Activated CD4-positive, CD25-positive, alpha-beta regulatory T cell treated with anti-CD3 and anti-CD28 coated beads, Interleukin-2, amount 50 U/mL, for 16 hours (primary cell): ENCODE data around the gene OPN3.

Source experiments
- DNase-seq: peaks from one replicate; pipeline ENCODE4 v3.0.0-alpha.2; 2020; ENCODE audit warnings: low read depth, low spot score

OPN3 gene

DNA sequence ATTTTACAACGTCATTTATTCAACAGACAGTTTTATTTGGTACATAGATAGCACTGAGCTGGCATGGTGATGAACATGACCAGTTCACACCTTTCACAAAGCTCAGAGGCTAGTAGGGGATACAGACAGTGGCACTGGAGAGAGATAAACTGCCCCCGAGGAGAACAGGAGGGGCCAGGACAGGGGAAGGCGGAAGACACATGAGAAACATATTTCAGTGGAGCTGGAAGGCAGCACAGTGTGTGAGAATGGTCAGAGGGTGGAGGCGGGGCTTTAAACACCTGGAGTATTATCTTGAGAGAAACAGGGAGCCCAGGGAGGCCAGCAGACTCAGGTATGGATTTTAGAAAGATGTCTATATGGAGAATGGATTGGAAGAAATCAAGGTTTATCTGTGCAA lies 49.5 kb downstream of the OPN3 start:
- no peak for DNase-seq

DNA sequence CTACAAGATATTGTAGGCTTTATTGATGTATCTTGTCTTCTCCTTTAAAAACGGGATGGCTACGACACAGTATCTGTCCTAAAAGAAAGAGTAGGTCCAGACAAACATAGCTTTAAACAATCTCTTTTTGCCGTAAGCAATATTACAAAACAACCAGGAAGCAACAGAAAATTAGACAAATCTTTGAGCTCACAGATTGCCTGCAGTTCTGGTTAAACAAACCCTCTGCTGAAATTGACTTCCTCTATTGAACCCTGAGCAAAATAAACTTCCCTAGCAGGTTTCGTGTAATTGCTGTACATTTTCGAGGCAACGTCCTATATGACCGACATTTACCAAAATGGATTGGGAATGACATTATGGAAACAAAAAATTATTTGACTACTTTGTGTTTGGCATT lies 50.6 kb downstream of the OPN3 start:
- no peak for DNase-seq

DNA sequence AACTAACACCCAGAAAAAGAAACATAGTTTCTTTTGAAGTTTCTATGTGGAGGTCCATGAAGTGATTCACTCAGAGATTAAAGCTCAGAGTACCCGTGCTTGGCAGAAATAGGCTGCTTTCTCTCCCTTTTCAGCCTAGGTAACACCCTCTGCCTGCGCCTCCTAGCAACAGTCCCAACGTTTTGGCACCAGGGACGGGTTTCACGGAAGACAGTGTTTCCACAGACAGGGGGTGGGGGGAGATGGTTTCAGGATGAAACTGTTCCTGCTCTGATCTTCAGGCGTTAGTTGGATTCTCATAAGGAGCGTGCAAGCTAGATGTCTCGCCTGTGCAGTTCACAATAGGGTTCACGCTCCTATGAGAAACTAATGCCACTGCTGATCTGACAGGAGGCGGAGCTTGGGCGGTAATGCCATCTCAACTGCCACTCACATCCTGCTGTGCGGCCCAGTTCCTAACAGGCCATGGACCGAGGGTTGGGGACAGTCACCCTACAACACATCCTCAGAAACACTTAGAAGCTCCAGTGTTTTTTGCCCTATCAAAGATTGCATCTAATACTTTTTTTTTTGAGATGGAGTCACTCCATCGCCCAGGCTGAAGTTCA lies 53.2 kb downstream of the OPN3 start:
- DNase-seq = no peak

DNA sequence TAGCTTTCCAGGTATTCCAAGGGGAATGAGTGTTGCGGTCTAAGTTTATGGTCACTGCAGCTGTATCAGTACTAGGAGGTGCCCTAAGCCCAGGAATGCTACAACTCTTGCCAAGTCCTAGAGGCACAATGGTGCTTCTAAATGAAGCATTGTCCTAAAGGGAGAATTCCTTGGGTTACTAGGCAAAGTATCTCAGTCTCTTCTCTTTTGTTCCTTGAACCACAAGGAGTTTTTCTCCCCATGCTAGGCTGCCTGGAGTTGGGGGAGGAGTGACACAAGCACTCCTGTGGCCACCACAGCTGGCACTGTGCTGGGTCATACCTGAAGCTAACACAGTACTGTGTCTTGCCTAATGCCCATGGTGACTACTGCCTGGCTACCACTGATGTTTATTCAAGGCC lies 57.2 kb downstream of the OPN3 start:
- DNase-seq = no peak

DNA sequence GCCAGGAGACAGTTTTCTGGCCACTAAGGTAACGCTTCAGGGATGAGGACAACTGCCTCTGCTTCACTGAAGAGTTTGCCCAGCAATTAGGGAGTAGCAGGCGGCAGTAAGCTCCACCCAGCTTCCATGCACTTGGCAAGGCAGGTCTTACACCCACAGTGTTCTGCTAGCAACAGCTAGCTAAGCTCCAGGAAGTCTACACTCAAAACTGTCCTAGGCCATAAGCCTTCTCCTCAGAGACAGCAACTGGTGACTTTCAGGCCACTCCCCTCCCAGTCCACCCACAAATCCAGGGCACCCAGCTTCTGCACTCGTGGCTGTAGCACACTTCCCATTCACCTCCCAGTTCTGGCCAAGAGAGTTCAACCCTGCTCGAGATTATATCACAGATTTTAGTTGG lies 60.7 kb downstream of the OPN3 start:
- DNase-seq = no peak

DNA sequence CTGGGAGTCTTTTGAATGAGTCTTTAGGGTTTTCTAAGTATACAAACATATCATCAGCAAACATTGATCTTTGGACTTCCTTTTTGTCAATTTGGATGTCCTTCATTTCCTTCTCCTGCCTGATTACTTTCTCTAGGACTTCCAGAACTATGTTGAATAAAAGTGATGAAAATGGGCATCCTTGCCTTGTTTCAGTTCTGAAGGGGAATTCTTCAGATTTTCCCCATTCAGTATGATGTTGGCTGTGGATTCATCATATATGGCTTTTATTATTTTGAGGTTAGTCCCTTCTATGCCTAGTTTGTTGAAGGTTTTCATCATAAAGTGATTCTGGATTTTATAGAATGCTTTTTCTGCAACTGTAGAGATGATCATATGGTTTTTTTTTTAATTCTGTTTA lies 66.0 kb downstream of the OPN3 start:
- no peak for DNase-seq

DNA sequence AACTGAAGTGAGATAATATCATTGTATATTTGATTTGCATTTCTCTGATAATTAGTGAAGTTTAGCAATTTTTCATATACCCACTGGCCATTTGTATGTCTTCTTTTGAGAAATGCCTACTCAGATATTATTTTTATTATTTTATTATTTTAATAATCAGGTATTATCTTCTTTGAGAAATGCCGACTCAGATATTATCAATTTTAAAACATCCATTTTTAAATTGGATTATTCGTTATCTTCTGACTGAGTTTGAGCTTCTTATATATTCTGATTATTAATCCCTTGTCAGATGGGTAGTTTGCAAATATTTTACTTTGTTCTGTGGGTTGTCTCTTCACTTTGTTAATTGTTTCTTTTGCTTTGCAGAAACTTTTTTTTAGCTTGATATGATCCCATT lies 70.3 kb downstream of the OPN3 start:
- DNase-seq = no peak

DNA sequence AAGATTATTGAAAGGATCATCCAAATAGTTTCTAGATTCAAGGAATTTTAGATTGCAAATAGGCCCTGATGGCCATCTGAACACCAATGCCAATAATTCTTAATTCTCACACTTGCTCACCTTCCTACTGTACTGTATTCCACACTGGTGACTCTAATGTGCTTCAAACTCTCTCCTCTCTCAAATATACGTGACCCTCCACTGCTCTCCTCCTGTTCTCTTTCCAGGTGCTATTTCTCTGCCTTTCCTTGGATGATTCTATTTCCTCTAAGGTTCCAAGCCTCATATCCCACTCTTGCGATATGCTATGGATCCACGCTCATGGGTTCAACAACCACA lies 79.4 kb downstream of the OPN3 start:
- no peak for DNase-seq

DNA sequence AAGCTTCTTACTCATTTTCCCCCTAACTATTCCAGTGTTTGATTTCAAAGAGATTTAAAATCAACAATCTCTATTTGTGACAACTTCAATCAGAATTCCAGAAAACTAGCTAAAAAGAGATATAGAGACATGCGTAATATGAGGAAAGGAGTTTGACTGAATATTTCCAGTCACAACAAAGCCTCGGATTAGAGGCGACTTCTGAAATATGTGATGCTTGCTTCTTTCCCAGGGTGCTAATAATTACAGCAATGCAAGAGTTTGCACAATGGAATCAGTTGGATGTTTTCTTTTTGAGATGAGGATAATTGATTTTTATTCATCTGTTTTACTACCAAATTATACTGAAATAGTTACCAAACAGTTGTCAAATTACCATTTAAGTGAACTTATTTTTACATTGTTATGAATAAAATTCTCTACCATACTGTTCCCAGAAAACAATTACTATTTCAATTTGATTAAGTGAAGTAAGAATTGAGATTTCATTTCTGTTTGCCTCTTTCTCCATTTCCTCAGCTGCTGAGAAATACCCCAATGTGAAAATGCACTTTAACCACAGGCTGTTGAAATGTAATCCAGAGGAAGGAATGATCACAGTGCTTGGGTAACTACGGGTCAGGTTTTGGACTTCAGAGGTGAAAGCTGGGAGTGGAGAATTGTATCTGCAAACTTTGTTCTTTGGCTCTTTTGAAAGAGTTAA lies 79.9 kb downstream of the OPN3 start:
- DNase-seq = no peak

DNA sequence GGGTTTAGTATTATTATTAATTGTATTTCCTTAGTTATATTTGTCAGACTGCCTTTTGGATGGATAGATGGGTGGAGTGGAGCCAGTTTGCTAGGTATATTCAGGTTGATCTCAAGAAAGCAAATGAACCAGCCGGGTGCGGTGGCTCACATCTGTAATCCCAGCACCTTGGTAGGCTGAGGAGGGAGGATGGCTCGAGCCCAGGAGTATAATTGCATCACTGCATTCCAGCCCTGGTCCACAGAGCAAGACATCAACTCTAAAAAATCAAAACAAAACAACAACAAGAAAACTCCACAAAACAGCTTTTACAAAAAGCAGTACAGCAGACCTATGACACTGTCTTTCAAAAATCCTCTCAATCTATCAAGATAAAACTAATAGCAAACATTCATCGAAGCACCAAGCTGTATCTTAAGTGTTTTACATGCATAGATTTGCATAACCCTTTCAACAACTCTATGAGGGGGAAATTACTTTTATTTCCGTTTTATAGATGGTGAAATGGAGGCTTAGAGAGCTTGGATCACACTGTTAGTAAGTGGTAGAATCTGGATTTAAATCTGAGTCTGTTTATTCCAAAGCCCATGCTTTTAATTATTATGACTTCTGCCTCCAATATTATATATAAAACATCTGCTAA lies 82.5 kb downstream of the OPN3 start:
- DNase-seq = no peak

DNA sequence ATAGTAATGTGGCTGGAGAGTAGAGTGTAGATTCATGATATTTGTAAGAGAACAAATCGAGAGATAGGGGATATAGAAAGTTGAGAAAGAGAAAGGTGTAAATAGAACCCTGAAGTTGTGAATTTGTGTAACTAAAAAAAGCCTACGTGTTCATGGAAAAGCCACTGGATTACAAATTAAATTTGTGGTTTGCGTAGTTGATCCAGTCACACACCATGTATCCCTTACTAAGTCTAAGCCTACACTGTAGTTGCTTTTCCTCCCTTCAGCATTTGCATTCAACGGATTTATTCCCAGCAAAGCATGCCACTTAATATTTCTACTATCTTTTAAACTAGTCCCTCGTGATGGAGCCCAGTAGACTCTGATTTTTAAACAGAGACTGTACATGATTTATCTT lies 83.1 kb downstream of the OPN3 start:
- DNase-seq = no peak

DNA sequence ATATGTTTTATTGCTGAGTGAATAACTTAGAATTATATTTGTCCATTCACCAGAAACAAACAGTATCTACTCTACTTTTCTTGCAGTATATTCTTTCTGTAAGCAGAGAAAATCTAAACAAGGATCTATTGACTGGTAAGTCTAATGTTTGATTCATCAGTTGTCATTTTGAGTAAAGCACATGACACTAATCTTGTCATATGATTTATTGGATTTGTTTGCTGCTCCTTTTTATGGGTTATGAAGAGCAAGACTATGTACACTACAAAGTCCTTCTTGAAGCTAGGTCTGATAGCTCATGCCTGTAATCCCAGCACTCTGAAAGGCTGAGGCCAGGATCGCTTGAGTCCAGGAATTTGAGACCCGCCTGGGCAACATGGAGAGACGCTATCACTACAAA lies 84.6 kb downstream of the OPN3 start:
- no peak for DNase-seq

DNA sequence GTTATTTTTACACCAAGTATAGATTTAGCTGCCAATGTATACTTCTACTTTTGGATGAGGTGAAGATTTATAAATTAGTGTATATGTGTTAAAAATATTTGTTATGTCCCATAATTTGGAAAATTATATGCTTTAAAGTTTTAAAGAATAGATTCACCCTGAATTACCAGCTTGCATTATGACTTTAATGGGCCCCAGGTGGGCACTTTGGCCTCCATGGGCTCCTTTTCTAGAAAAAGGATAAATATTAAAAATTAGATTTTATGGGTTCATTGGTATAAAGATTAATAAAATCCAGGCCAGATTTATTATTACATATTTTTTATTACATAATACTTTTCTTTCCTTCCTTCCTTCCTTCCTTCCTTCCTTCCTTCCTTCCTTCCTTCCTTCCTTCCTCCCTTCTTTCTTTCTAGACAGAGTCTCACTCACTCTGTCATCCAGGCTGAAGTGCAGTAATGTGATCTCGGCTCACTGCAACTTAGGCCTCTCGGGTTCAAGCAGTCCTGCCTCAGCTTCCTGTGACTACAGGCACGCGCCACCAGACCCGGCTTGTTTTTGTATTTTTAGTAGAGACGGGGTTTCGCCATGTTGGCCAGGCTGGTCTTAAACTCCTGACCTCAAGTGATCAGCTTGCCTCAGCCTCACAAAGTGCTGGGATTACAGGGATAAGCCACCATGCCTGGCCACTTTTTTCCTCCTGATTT lies 86.1 kb downstream of the OPN3 start:
- no peak for DNase-seq

DNA sequence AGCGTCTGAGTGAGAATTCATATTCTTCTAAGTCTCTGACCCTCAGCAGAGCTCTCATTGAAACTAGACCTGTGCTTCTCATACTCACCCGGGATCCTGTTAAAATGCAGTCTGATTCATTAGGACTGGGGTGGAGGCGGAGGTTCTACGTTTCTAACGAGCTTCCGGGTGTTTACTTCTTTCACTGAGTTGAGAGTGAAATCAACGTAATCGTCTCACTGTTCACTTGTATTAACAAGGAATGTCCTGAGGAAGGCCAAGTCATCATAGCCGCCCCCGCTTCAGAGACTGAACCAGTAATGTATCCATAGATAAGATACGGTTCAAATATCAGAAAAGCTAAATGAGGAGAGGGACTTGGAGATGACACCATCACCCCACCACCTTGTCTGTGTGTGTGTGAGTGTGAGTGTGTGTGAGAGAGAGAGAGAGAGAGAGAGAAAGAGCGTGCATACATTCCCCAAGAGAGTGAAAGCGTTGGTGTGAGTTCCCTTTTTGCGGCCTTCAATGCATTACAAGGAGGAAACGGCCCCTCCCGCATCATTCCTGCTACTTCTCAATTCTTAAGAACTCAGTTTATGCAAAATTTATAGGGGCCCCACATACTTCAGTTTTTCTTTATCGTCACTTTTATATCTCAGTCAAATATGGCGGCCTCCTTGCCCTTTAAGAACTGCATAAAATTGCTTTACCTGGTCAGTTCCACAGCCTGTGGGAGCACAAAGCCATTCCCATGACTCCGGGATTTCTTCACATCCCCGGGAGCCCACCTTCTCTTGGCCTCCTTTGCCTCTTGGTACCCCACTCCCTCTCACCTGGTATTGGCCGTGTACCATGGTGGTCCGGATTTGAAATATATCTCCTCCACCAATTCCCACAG lies 88.2 kb downstream of the OPN3 start:
- peak; percentile 2 for DNase-seq

DNA sequence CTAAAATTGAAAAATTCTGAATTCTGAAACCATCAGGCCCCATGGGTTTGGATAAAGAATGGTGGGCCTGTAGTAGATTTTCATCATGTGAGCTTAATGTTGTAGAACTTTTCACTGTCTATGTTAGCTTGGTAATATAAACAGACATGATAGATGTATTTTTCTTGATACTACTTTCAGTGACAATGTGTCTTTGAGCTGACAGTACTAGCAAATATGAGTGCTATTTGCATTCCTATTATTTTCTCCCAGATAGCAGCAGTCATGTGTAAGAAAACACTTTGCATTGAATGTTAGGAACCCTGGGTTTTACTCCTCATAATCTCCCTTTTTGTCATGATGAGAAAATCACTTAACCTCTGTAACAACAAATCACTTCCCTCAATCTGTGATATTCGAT lies 89.9 kb downstream of the OPN3 start:
- DNase-seq = no peak

DNA sequence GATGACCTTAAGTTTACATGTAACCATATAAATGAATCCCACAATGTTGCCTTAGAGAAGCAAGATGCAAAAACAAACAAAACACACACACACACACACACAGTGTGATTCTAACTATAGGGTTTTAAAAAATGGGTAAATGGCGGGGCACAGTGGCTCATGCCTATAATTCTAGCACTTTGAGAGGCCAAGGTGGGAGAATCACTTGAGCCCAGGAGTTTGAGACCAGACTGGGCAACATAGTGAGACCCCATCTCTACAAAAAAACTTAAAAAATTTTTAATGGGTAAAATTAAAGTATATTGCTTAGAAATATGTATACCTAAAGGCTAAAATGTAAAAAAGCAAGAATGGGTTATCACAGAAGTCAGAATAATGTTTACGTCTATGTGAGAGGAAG lies 92.2 kb downstream of the OPN3 start:
- DNase-seq = no peak
